ENCODE data around the gene ARHGAP26. TPM values are rescaled to one million over a fixed set of nuclear protein-coding genes. Genes with fewer than 3 reads are reported as not detected.

ARHGAP26 gene
- total and polyA plus RNA-seq, 2 of the 4 experiments (the other 2 are of a cell fraction) = 0.54 to 0.56 TPM

- ChIA-PET CTCF (no interaction called here), POLR2A (ENCODE audit: unreplicated experiment) (no interaction called here)
- H4K91ac ChIP-seq (ENCODE audit: insufficient read depth, low read depth, low read length) = no peak overlapping the region
- H2BK20ac ChIP-seq (ENCODE audit: low read depth, low read length) = peak overlapping the region; percentile 50; the same call in 1 of the 2 replicates
- no peak overlapping the region for H3K9ac ChIP-seq (ENCODE audit: low read depth, low read length)
- H3K27me3 ChIP-seq (ENCODE audit: control insufficient read depth, insufficient read depth, low read length) = no peaks in the 10 kb centered on the region
- peak overlapping the region in 1 of 2 experiments; percentile 47; a peak in 2 of 4 replicates for H4K8ac ChIP-seq (ENCODE audit: low read depth in 2 of 2, low read length in 2 of 2)
- no CpG with 5 or more reads among the region's 1 CpG for WGBS, 2 experiments (ENCODE audit: extremely low coverage in 2 of 2, insufficient read length in 1 of 2)
- H4K5ac ChIP-seq (ENCODE audit: low read depth, low read length) = no peak overlapping the region; the same call in 1 of the 2 replicates
- H2AK5ac ChIP-seq (ENCODE audit: low read depth, low read length) = peak overlapping the region; percentile 22; the same call in 1 of the 2 replicates
- H3K9me3 ChIP-seq (ENCODE audit: control insufficient read depth, insufficient read depth, low read length) = no peaks in the 10 kb centered on the region
- no peak overlapping the region for H2AK9ac ChIP-seq (replicated peaks; ENCODE audit: low read depth, low read length, poor library complexity)
- intact Hi-C loops (cut with micrococcal nuclease) (no loop called here), dilution Hi-C loops (cut with HindIII; ENCODE audit: low sequenced_read_pairs, unreplicated experiment) (no loop called here), in situ Hi-C loops (cut with MboI; ENCODE audit: low sequenced_read_pairs) (no loop called here)
- H3K18ac ChIP-seq (ENCODE audit: low read depth, low read length) = peak overlapping the region; percentile 50; the same call in 1 of the 2 replicates
- no peaks in the 10 kb centered on the region for H3K36me3 ChIP-seq (ENCODE audit: control insufficient read depth, insufficient read depth, low read length)
- H3K4ac ChIP-seq (ENCODE audit: low read depth, low read length) = peak overlapping the region; percentile 77
- H3K27ac ChIP-seq (ENCODE audit: insufficient read depth, low read length) = no peak overlapping the region
- peak overlapping the region; percentile 38; the same call in 1 of the 2 replicates for H3K14ac ChIP-seq (replicated peaks; ENCODE audit: low read depth, low read length)
- H3K4me2 ChIP-seq (ENCODE audit: low read depth, low read length) = no peak overlapping the region
- peak overlapping the region; percentile 76; the same call in 1 of the 2 replicates for H2BK120ac ChIP-seq (ENCODE audit: low read depth, low read length)
- peaks cover 20% of the 10 kb centered on the region for H3K9me1 ChIP-seq (ENCODE audit: insufficient read depth, low read length)
- H3K79me1 ChIP-seq (ENCODE audit: low read depth in 1 of 2, low read length in 2 of 2) = no peaks in the 10 kb centered on the region; a peak in 1 of 4 replicates
- H2BK5ac ChIP-seq (ENCODE audit: low read depth, low read length, poor library complexity, severe bottlenecking) = peak overlapping the region; percentile 21
- DNase-seq (peak; percentile 78), ATAC-seq (ENCODE audit: low read depth) (no peak)
- no peak for TF ChIP-seq RFX5 (IDR thresholded peaks at IDR 0.05; ENCODE audit: low read depth, low read length)
- peak; percentile 63; the same call in 1 of the 2 replicates for TF ChIP-seq MAFK (IDR thresholded peaks at IDR 0.05; ENCODE audit: low read depth, low read length)
- no TSS peak for BruUV-seq (replicated peaks)
- H3K4me3 ChIP-seq (ENCODE audit: insufficient read depth, low read depth, low read length) = no peak overlapping the region
- H2BK15ac ChIP-seq (ENCODE audit: low read depth, low read length) = peak overlapping the region; percentile 38; the same call in 2 of the 3 replicates
- peak overlapping the region; percentile 11; the same call in 1 of the 2 replicates for H3K23ac ChIP-seq (ENCODE audit: low read depth, low read length)
- peak overlapping the region; percentile 64 for H2AFZ ChIP-seq (replicated peaks; ENCODE audit: low read length, poor library complexity)
- peaks cover 16% of the 10 kb centered on the region for H3K4me1 ChIP-seq (ENCODE audit: control insufficient read depth, insufficient read depth, low read length)
- H3K56ac ChIP-seq (ENCODE audit: extremely low read depth, insufficient read depth, low read length) = no peak overlapping the region
- H4K20me1 ChIP-seq (ENCODE audit: insufficient read depth, low read length) = no peaks in the 10 kb centered on the region
Observed at GRCh38 chr5:142984011-142984410, 213.8 kb downstream of the ARHGAP26 start.
